ENCODE data around the gene IDI2.
"Not testable (repeated sequence)": the region's sequence is repeated elsewhere in the genome, so short reads cannot be mapped to it uniquely, and the experiment has no call there.

Gene IDI2

DNA sequence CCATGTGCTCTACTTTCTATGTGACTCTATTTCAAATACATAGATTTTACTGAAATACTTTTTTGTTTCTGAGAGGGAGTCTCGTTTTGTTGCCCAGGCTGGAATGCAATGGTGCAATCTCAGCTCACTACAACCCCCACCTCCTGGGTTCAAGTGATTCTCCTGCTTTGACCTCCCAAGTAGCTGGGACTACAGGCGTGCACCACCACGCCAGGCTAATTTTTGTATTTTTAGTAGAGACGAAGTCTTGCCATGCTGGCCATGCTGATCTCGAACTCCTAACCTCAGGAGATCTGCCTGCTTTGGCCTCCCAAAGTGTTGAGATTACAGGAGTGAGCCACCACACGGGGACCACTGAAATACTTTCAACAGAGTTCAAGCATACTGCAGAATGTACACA is 19.8 kb upstream of the IDI2 start:
- no peak for DNase-seq

DNA sequence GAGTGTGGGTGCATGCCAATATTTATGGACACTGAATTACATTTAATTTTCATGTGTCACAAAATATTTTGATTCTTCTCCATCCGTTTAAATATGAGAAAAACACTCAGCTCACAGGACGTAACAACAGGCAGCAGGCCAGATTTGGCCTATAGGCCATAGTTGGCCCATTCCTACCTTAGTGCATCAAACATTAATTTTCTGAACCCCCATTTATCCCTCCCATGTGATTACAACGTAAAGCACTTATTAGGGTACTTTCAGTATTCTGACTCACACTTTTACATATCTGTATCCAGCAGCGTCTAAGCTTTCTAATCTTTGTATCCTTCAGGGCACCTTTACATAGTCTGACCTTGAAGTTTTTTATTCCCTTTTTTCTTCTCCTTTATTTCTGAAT is 19.3 kb upstream of the IDI2 start:
- no peak for DNase-seq

DNA sequence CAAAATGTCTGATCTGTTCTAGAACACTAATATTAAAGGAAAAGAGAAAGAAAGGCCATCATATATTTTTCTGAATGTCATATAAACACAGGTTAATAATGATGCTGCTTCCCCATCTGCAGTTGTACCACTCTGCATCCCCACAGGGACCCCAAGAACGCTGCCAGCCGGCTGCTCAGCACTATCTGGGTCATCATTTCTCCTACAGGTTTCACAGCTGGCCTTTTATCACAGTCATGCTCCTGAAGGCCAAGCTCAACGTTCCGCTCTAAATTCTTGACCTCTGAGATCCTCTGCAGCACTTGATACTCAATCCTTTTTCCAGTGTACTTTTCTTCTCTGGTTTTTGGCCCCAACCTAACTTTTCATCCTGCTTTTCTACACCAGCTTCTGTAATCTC is 18.5 kb upstream of the IDI2 start:
- DNase-seq = no peak

DNA sequence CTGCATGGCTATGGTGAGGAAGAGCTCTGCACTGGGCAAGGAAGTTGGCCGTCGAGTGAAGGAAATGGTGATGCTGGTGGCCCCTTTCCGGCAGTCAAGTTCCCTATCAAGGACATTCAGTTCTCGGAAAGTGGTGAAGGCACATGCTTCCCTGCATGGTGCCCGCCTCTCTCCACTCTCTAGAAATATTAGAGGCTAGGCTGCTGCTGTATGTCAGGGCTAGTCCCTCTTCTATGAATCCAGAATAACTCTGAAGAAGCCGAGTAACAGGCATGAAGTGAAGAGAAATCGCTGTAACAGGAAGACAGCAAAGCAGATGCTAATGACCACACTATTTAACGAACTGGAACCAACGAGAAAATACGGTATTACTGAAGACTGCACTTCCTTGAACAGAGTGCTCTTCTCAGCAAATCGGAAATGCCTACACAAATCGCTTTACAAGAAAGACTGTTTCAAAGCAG is 17.9 kb upstream of the IDI2 start:
- no peak for DNase-seq

DNA sequence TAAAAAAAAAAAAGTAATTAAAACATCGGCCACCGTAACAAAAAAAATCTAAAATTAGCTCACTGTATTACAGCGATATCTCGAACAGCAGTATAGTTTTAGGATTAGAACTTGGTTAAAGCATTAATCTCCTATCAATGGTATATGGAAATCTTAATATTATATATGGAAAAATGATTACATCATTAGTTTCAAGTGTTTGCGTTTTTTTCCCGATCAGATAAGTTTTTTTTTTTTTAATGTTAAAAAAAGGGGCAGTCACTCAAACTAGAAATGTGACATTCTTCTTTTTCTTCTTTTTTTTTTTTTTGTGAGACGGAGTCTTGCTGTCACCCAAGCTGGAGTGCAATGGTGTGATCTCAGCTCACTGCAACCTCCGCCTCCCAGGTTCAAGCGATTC is 15.9 kb upstream of the IDI2 start:
- no peak for DNase-seq

DNA sequence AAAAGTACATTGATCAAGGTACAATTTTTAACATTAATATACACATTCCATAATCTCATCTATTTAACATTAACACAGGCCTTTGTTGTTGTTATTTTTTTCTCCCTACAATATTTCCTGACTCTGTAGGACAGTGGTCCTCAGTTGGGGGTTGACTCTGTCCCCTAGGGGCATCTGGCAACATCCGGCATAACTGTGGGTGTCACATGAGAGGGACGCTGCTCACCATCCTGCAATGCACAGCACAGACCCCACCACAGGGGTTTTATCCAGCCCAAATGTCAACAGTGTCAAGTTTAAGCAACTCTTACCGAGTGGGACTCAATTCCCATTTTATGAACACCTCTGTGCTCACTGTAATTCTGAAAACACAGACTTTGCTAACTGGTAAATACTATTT is 14.5 kb upstream of the IDI2 start:
- no peak for DNase-seq

DNA sequence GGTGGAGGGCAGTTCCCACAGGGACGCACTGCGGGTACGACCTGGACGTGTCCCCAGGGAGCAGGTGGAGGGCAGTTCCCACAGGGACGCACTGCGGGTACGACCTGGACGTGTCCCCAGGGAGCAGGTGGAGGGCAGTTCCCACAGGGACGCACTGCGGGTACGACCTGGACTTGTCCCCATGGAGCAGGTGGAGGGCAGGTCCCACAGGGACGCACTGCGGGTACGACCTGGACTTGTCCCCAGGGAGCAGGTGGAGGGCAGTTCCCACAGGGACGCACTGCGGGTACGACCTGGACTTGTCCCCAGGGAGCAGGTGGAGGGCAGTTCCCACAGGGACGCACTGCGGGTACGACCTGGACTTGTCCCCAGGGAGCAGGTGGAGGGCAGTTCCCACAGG is 13.1 kb upstream of the IDI2 start:
- not testable (repeated sequence) for DNase-seq

DNA sequence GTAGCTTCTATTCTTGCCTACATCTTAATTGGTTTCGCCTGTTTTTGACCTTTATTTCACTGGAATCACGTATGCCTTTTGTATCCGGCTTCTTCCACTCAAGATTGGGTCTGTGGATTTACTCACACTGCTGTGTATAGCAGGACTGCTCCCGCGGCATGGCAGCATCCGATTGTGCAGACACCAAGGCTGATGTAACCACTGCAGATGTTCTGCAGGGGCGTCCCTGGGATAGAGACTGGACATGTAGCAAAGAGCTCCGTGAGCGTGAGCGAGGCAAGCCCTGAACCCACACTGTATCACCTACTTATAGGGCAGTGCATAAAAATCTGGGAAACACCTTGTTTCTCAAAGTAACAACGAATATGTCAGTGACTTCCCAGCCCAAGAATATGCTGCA is 11.4 kb upstream of the IDI2 start:
- no peak for DNase-seq

DNA sequence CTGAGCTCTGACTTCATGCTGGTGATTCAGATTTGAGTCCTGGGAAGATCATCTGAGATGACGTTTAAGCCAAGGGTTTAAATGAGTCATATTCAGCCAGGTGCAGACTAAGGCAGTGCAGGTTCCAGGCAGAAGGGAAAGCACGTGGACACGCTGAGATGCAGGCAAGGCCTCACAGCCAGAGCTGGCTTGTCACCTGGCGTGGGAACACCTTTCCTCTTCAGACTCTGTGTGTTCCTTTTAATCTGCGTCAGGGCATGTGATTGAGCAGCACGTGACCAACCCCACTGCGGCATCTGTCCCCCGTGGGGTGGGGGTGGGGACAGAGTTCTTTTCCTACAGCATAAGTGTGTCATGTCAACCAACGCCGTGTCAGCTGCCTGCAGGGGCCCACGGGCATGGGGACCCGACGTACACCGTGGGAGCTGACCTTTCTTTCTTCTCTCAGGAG is 10.7 kb upstream of the IDI2 start:
- no peak for DNase-seq

DNA sequence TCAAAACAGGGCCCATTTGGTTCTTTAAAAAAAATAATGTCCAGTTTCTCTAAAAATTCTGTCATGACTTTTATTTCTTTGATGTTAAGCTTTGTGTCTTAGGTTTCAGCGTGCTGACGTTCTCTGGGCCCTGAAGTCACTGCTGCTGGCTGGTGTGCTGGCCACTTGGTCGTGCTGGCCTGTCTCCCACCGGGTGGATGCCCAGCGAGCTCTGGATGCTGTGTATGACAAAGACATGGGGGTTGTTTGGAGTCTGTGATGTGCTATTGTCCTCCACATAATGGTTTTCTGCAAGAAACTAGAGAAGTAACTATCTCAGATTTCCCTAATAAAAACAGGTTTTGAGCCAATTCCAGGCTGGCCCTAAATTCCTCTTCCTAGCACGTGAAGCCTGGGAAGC is 9.5 kb upstream of the IDI2 start:
- DNase-seq = no peak

DNA sequence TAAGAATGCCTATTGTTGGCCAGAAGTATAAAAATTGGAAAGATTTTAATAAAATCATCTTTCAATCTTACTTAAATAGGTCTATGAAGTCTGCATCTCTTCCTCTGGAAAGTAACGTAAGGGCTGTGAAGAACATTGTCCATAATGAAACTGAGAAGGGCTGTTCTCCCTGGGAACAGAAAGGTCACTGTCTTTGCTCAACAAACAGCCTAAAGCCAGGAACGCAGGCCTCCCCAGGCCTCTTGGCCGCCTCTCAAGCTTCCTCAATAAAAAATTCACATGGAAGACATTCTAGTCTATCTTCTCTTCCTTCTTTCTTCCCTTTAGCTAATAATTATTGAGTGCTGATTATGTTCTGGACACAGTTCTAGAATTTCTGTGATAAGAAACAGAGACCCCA is 9.1 kb upstream of the IDI2 start:
- DNase-seq = no peak

DNA sequence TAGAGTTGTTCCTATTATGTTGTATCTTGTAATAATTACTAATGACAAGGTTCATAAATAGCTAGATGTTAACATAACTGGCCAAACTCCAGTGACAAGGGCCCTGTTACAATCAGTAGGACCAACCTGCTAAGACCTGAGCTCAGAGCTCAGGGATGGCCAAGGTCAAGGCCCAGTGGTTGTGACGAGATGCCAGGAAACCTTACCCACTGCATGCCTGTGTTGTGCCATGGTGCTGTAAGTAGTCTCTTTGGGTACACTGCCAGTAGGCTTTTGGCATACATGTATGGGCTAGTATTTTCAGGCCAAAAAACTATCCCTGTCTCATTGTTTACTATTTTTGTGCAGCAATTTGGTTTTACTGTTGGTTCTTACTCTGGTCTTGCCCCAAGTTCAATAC is 7.9 kb upstream of the IDI2 start:
- no peak for DNase-seq

DNA sequence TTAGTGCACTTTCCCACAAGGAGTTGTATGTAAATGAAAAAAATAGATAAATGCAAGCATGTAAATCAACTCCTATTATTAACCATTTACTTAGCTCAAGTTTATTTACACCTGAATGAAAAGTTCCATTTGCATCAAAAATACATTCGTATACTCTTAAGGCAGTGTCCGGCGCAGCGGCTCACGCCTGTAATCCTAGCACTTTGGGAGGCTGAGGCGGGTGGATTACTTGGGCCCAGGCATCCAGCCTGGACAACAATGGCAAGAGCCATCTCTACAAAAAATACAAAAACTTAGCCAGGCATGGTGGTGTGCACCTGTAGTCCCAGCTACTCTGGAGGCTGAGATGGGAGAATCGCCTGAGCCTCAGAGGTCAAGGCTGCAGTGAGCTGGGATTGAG is 4.2 kb upstream of the IDI2 start:
- no peak for DNase-seq

DNA sequence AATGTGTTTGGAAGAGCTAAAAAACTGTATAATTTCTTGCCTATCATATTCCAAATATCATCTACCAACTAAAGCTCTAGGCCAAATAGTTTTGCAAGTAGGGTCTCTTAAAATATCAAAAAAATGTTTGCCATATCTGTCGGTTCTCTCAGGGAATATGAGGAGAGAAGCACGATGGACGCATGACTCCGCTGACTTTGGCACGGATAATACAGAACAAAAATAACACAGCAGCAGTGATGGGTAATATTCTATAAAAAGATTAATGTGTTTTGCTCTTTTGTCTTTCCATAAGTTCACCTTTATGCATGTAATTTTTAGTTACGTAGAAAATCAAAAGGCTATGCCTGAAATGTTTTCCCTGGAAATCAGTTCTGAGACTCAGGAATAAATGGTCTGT is 919 bp upstream of the IDI2 start:
- DNase-seq = no peak

DNA sequence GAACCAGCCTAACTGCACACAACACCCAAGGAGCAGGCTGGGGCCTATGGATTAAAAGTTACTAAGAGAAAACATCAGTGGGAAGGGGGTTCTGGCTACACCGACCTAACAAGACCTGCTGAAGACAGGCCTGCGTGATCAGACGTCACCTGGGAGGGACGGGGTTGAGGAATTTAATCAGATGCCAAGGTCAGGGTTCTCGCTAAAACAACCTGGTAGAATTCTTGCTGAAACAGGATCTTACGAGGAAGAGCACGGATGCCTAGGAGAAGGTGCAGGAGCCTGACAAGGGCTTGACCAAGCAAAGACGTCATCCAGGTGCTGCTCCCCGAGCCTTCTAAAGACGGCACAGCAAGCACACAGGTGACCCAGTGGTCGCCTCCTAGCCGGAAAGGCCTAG is 1.6 kb downstream of the IDI2 start:
- no peak for DNase-seq

DNA sequence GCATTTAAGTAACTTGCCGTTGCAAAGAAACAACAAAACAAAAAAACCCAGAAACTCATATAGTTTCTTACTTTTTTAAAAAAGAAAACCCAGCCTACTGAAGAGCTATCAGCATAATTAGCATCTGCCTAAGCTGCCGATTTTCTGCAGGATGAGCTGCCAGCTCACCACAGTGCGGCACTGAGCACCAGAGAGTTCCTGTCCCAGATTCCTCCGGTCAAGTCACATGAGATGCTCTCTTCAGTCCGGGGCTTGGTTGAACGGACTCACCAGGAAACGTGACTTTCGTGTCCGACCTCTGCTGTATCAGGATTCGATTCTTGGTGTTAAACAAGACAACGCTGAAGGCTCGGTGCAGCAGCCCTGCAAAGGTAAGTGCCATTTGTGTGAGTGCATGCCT is 3.2 kb downstream of the IDI2 start:
- DNase-seq = no peak

DNA sequence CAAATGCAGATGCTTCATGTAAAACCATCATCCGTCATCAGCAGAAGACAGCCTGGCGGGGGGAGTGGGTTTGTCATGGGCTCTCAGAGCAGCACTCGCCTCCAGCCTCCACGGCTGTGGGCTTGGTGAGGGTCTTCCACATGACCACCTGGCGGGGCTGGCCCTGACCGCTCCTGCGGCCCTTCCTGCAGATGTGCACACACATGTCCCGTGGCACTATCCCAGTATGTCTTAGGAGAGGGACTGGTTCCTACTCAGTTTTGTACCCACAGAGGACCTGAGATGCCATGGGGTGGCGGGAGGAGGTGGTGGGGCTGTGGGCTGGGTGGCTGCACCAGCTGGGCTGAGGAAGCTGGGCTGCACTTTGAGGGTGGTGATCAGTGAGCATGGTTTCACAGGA is 4.7 kb downstream of the IDI2 start:
- DNase-seq = no peak

DNA sequence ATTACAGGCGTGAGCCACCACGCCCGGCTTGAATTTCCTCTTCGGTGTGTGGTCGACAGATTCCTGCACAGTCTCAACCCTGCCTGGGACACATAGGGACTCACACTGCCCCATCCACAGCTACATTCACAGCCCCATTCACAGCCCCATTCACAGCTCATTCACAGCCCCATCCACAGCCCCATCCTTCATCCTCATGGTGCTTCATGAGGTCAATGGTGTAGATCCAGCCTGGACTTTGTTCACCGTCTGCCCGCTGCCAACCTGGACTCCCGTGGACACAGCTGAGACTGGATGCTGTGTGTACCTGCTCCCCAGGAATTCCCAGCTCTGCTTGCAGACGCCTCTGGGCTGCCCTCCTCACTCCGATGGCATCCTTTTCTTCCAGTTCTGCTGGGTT is 5.2 kb downstream of the IDI2 start:
- no peak for DNase-seq

DNA sequence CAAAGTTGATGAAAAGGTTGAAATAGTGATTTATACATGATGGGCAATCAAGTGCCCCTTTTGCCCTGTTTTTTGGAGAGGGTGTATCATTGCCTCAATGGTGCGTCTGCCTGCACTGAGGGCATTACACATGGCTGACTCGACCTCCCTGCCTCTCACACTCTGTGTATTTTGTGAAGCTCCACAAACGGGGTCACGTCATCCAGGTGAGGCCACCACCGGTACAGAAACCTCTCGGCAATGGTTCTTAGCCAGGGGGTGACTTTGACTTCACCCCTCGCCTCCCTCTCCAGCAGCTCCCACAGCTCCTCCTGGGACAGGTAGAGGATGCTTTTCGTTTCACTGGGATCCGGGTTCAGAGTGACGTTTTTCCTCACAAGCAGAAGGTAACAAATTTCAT is 6.3 kb downstream of the IDI2 start:
- no peak for DNase-seq

DNA sequence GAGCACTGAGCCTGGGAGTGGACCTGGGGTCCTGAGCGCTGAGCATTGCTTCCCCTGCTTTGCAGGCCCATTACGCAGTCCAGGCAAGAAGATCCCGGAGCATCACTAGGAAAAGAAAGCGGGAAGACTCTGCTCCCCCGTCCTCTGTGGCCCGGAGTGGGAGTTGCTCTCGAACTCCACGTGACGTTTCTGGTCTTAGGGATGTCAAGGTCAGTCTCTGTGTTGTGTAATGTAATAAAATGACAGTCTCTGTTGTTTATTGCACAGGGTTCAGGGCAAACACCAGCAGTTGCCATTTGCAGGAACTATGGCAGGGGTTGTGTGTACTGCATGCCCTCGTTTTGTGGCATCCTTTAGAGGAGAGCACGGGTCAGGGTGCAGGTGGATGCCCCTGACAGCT is 10.0 kb downstream of the IDI2 start:
- DNase-seq = no peak

DNA sequence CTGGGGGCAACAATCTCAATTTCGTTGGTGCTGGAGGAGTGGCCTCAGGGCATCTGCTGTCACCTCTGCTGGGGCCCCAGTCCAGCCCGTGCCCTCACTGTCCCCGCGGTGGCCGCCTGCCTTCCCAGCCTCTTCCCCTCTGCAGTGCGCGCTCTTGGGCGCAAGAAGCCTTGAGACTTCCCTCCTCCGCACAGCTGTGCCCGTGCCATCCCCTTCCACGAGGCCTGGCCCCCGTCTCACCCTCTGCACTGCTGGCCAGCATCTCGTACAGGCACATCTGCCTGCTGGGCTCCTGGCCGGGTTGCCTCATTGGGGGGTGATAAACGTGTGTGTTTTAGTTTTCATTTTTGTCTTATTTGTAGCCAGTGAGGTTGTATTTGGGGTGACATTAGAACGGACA is 14.0 kb downstream of the IDI2 start:
- no peak for DNase-seq

DNA sequence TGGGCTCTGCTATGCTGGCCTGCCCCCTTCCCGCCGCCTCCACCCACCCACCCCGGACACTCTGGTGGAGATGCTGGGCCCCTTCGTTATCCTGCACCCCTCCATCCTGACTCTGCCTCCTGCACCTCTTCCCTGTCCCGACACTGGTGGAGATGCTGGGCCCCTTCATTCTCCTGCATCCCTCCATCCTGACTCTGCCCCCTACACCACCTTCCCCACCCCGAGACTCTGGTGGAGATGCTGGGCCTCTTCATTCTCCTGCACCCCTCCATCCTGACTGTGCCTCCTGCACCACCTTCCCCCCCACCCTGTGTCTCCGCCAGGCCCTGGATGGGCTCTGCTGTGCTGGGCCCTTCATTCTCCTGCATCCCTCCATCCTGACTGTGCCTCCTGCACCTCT is 15.0 kb downstream of the IDI2 start:
- DNase-seq = no peak

DNA sequence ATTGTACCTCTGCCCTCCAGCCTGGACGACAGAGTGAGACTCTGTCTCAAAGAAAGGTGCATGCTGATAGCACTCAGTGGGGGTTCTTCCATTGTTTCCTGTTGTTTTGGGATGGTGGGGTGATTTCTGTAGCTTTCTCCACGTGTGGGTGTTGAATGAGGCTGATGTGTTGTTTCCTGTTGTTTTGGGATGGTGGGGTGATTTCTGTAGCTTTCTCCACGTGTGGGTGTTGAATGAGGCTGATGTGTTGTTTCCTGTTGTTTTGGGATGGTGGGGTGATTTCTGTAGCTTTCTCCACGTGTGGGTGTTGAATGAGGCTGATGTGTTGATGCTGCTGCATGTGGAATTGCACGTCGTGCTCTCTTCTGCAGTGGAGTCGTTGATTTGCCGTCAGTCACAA is 15.7 kb downstream of the IDI2 start:
- not testable (repeated sequence) for DNase-seq

DNA sequence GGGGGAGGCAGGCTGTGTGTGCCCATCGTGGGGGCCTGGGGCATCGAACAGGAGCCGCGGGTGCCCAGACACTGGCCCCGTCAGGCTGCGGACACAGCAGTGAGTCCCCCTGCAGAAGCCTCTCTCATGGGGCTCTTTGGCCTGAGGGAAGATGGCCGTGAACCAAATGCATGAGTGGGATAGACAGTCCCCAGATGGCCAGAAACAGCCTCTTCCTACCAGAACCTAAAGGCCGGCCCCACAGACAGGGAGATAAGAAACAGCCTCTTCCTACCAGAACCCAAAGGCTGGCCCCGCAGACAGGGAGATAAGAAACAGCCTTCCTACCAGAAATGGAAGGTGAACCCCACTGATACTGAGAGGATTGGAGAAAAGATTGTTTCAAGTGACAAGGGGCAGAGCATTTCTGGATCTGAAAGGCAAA is 16.6 kb downstream of the IDI2 start:
- no peak for DNase-seq

DNA sequence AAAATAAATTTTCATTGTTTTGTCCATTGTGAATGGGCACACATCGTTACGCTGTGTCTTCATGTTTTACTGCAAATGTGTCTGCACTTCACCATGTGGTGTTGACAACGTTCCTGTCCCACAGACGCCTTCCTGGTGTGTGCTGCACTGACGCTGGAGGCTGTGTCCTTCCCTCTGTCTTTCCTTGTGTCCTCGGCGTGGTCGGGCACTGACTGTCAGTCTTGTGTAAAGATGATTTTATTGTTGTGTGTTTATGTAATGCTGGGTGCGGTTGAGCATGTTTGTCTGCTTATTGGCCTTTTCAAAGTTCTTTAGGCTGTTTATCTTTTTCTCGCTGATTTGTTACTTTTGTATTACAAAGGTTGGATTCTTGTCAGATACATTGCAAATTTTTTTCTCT is 18.1 kb downstream of the IDI2 start:
- no peak for DNase-seq

DNA sequence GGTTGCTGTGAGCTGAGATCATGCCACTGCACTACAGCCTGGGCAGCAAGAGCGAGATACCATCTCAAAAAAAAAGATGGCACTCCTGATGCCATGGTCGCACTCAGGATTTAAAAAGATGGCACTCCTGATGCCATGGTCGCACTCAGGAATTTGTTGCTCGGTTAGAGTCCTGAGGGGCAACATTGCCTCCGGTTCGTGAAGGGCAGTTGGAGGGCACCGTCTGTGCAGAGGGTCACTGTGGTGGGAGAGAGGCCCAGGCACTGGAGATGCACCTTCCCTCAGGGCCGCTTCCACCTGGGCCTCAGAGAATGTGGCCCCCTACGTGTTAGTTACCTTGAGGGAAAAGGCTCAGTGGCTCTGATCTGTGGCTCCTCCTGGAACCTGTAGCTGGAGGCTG is 19.1 kb downstream of the IDI2 start:
- no peak for DNase-seq

All from activated T-cell treated with anti-CD3 and anti-CD28 coated beads for 4 hours (primary cell).